BLaER1 (cell line): ENCODE data around the gene SLCO3A1.
A peak's percentile ranks its signal among the peaks of the same experiment; 100 is the strongest.

ENCODE experiments used
- H3K27ac ChIP-seq: shearing (Covaris generic); formaldehyde crosslinking; 2 replicates; pipeline ENCODE4 v1.8.1; 2022
- H3K27me3 ChIP-seq: shearing (Covaris generic); formaldehyde crosslinking; 2 replicates; pipeline ENCODE4 v1.8.1; 2022
- H3K36me3 ChIP-seq: shearing (Covaris generic); formaldehyde crosslinking; 2 replicates; pipeline ENCODE4 v1.8.1; 2022
- H3K4me1 ChIP-seq: shearing (Covaris generic); formaldehyde crosslinking; 2 replicates; pipeline ENCODE4 v1.8.1; 2022
- H3K4me2 ChIP-seq: shearing (Covaris generic); formaldehyde crosslinking; 2 replicates; pipeline ENCODE4 v1.8.1; 2022
- H3K4me3 ChIP-seq: shearing (Covaris generic); formaldehyde crosslinking; 2 replicates; pipeline ENCODE4 v1.8.1; 2022
- H3K9ac ChIP-seq: shearing (Covaris generic); formaldehyde crosslinking; 2 replicates; pipeline ENCODE4 v1.8.1; 2022
- H3K9me3 ChIP-seq: shearing (Covaris generic); formaldehyde crosslinking; 2 replicates; pipeline ENCODE4 v1.8.1; 2022
- H4K20me1 ChIP-seq: shearing (Covaris generic); formaldehyde crosslinking; 2 replicates; pipeline ENCODE4 v1.8.1; 2022
- Cebpa-rat ChIP-seq: shearing (Covaris generic); IDR thresholded peaks from 2 replicates; pipeline ENCODE4 v1.8.1; 2022

The SLCO3A1 gene

DNA sequence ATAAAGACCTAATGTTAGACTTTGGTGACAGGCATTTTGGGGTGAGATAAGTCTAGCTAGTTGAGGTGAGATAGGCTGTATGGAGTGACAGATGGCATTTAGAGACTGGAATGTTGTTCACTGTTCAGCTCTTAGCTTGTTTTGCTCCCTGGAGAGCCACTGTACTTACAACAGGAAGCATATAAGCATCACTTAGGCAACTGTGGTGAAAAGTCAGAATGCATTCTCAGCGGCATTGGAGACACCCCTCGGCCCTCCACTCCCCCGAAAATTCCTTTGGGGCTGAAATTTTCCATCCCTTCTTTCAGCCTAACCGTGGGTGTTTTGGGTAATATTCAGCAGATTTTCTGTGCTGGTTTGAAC is 73.4 kb downstream of the SLCO3A1 start:
- no peaks in the 10 kb centered on the region for H4K20me1 ChIP-seq
- H3K27ac ChIP-seq: no peak overlapping the region
- H3K4me3 ChIP-seq: no peak overlapping the region
- TF ChIP-seq Cebpa-rat: no peak
- peaks cover 18% of the 10 kb centered on the region for H3K4me1 ChIP-seq
- H3K27me3 ChIP-seq: no peaks in the 10 kb centered on the region
- H3K9me3 ChIP-seq: no peaks in the 10 kb centered on the region
- H3K9ac ChIP-seq: no peak overlapping the region
- peak overlapping the region; percentile 63 for H3K4me2 ChIP-seq
- no peaks in the 10 kb centered on the region for H3K36me3 ChIP-seq

GRCh38 chr15:91927585-91927984 is 74.1 kb downstream of the SLCO3A1 start:
- Histone ChIP-seq H3K9ac (no peak overlapping the region), H4K20me1 (no peaks in the 10 kb centered on the region), H3K4me3 (no peak overlapping the region), H3K27ac (no peak overlapping the region), H3K27me3 (no peaks in the 10 kb centered on the region), H3K4me1 (peaks cover 18% of the 10 kb centered on the region), H3K36me3 (no peaks in the 10 kb centered on the region), H3K4me2 (peak overlapping the region; percentile 63), H3K9me3 (no peaks in the 10 kb centered on the region)
- no peak for TF ChIP-seq Cebpa-rat

DNA sequence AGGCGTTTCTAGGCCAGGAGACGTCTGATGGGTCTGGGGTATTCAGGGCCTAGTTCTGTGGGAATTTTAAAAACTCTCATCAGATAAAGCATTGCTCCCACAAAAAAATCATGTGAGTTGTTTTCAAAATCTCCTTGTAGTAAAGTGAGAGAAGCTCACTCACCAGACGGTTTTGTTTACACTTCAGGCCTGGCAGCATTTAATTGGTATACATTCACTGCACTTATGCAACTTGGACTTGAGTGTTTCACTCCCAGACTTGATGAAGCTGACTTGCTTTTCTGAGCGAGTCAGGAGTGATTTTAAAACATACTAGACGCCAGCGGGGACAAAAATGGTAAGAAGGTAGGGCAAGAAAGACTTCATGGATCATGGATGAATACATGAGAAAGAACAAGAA is 75.2 kb downstream of the SLCO3A1 start:
- no peak for TF ChIP-seq Cebpa-rat

DNA sequence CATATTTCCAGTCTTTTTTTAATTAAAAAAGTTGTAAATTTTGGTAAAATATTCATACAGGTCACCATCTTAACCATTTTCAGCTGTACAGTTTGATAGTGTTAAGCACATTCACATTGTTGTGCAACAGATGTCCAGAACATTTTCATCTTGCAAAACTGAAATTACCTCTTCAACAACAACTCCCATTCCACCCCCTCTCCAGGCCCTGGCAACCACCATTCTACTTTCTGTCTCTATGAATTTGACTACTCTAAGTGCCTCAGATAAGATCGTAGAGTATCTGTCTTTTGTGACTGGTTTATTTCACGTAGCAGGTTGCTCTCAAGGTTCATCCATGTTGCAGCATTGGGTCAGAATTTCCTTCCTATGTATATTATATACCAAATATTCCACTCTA is 76.0 kb downstream of the SLCO3A1 start:
- Histone ChIP-seq H3K9me3 (no peaks in the 10 kb centered on the region), H4K20me1 (no peaks in the 10 kb centered on the region), H3K4me2 (no peak overlapping the region), H3K4me1 (peaks cover 18% of the 10 kb centered on the region), H3K27me3 (no peaks in the 10 kb centered on the region), H3K27ac (no peak overlapping the region), H3K9ac (no peak overlapping the region), H3K36me3 (no peaks in the 10 kb centered on the region), H3K4me3 (no peak overlapping the region)
- no peak for TF ChIP-seq Cebpa-rat

More for the DNA sequence above, 75.2 kb downstream of the SLCO3A1 start:
- Histone ChIP-seq H4K20me1 (no peaks in the 10 kb centered on the region), H3K27ac (no peak overlapping the region), H3K4me3 (no peak overlapping the region), H3K9ac (no peak overlapping the region), H3K27me3 (no peaks in the 10 kb centered on the region), H3K4me1 (peaks cover 18% of the 10 kb centered on the region), H3K4me2 (no peak overlapping the region), H3K36me3 (no peaks in the 10 kb centered on the region), H3K9me3 (no peaks in the 10 kb centered on the region)

DNA sequence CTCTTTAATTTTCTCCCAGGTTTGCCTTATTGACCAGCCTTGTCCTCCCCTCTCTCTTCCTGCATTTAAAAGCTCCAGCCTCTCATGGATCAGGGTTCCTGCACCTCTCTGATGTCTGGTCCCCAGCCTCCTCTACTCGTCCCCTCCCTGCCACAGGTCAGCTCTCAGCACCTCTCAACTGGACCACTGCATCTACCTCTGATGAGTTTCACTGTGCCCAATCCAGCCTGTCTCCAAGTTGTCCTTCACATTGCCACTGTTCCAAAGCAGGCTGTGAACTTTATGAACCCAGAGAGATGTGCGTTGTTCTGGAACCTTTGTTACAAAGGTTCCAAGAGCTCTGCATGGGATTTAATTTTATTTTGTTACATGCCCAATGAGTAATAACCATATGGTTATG is 76.6 kb downstream of the SLCO3A1 start:
- no peak overlapping the region for H3K4me2 ChIP-seq
- no peak overlapping the region for H3K4me3 ChIP-seq
- no peak overlapping the region for H3K9ac ChIP-seq
- no peaks in the 10 kb centered on the region for H3K27me3 ChIP-seq
- H3K9me3 ChIP-seq: no peaks in the 10 kb centered on the region
- no peaks in the 10 kb centered on the region for H4K20me1 ChIP-seq
- no peaks in the 10 kb centered on the region for H3K36me3 ChIP-seq
- peaks cover 18% of the 10 kb centered on the region for H3K4me1 ChIP-seq
- H3K27ac ChIP-seq: no peak overlapping the region
- TF ChIP-seq Cebpa-rat: no peak

GRCh38 chr15:91936182-91936775 is 82.8 kb downstream of the SLCO3A1 start:
- no peak overlapping the region for H3K4me3 ChIP-seq
- H3K9me3 ChIP-seq: no peaks in the 10 kb centered on the region
- H3K27ac ChIP-seq: no peak overlapping the region
- no peak for TF ChIP-seq Cebpa-rat
- H4K20me1 ChIP-seq: no peaks in the 10 kb centered on the region
- no peak overlapping the region for H3K9ac ChIP-seq
- peaks cover 14% of the 10 kb centered on the region for H3K4me1 ChIP-seq
- no peak overlapping the region for H3K4me2 ChIP-seq
- H3K36me3 ChIP-seq: no peaks in the 10 kb centered on the region
- H3K27me3 ChIP-seq: no peaks in the 10 kb centered on the region

- TF ChIP-seq Cebpa-rat: no peak
- no peaks in the 10 kb centered on the region for H3K27me3 ChIP-seq
- H3K27ac ChIP-seq: no peak overlapping the region
- H3K4me1 ChIP-seq: peaks cover 14% of the 10 kb centered on the region
- no peak overlapping the region for H3K4me3 ChIP-seq
- H3K4me2 ChIP-seq: no peak overlapping the region
- H4K20me1 ChIP-seq: no peaks in the 10 kb centered on the region
- no peaks in the 10 kb centered on the region for H3K9me3 ChIP-seq
- H3K9ac ChIP-seq: no peak overlapping the region
- no peaks in the 10 kb centered on the region for H3K36me3 ChIP-seq
Observed at GRCh38 chr15:91936927-91937326, 83.4 kb downstream of the SLCO3A1 start.

GRCh38 chr15:91938136-91938535 is 84.6 kb downstream of the SLCO3A1 start:
- Histone ChIP-seq H3K4me1 (peaks cover 24% of the 10 kb centered on the region), H3K27me3 (no peaks in the 10 kb centered on the region), H3K27ac (no peak overlapping the region), H3K4me2 (no peak overlapping the region), H3K9ac (no peak overlapping the region), H4K20me1 (no peaks in the 10 kb centered on the region), H3K4me3 (no peak overlapping the region), H3K36me3 (no peaks in the 10 kb centered on the region), H3K9me3 (no peaks in the 10 kb centered on the region)
- no peak for TF ChIP-seq Cebpa-rat

DNA sequence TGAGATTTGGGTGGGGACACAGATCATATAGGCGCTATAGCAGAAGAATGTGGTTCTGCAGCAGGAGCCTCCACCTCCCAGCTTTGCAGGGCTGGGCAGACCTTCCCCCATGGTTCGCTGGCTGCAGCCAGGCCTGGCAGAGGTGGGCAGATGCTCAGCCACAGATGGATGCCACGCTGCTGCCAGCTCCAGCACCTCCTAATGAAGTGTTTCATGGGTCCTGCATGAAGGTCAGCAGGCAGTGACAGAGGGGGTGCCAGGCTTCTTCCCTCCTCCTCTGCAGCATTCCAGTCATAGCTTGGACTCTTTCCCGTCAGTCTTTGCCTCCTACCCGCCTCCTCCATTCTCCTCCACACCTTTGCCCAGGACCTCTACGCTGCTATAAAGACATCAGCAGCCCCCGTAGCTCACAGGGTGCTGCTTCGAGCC is 85.9 kb downstream of the SLCO3A1 start:
- no peak overlapping the region for H3K9ac ChIP-seq
- no peaks in the 10 kb centered on the region for H3K9me3 ChIP-seq
- no peaks in the 10 kb centered on the region for H3K27me3 ChIP-seq
- H4K20me1 ChIP-seq: no peaks in the 10 kb centered on the region
- no peak overlapping the region for H3K4me3 ChIP-seq
- no peak overlapping the region for H3K4me2 ChIP-seq
- no peak for TF ChIP-seq Cebpa-rat
- no peaks in the 10 kb centered on the region for H3K36me3 ChIP-seq
- H3K4me1 ChIP-seq: peaks cover 31% of the 10 kb centered on the region
- H3K27ac ChIP-seq: no peak overlapping the region

GRCh38 chr15:91940496-91941381 is 87.2 kb downstream of the SLCO3A1 start:
- Histone ChIP-seq H3K27ac (no peak overlapping the region), H3K9ac (no peak overlapping the region), H3K4me3 (no peak overlapping the region), H3K4me1 (peaks cover 31% of the 10 kb centered on the region), H4K20me1 (no peaks in the 10 kb centered on the region), H3K4me2 (no peak overlapping the region), H3K27me3 (no peaks in the 10 kb centered on the region), H3K9me3 (no peaks in the 10 kb centered on the region), H3K36me3 (no peaks in the 10 kb centered on the region)
- TF ChIP-seq Cebpa-rat: no peak
